Naive thymus-derived CD8-positive, alpha-beta T cell (primary cell): ENCODE measurements around the gene CKMT1A. TPM values are rescaled to one million over a fixed set of nuclear protein-coding genes. Genes with fewer than 3 reads are reported as not detected.
"Not testable (repeated sequence)": the region's sequence is repeated elsewhere in the genome, so short reads cannot be mapped to it uniquely, and the experiment has no call there.

Source experiments
- ATAC-seq, 2 donors: fragments of 150-1000 bp; cut with Tn5 transposase in 1 of 2; sonication (Bioruptor Pico), chemical (Tn5 transposase) in 1 of 2; 1 replicate in 1 of 2; 2 replicates in 1 of 2; pipeline ENCODE4 v1.10.0; 2021; ENCODE audit warnings: mild to moderate bottlenecking in 2 of 2, moderate library complexity in 2 of 2
- POLR2A ChIA-PET: fragments of 350-600 bp; sonication (Branson Sonifier 250); formaldehyde crosslinking; loops from one replicate; lab custom pipeline; 2021; ENCODE audit warnings: antibody characterized with exemption; lab: Charles Lee
- DNase-seq, 10 donors: peaks; one replicate each; pipeline versions ENCODE4 v3.0.0 to v3.0.0-alpha.2; 2020 to 2022
- H3K27ac Mint-ChIP-seq, 10 donors: one replicate each; pipeline ENCODE4 v1.8.0; 2020 to 2022; ENCODE audit warnings: mild to moderate bottlenecking in 10 of 10, mixed read lengths in 10 of 10, moderate library complexity in 4 of 10, inconsistent platforms in 1 of 10
- H3K27me3 Mint-ChIP-seq, 5 donors: one replicate each; pipeline ENCODE4 v1.8.0; 2021 to 2022; ENCODE audit warnings: mixed read lengths in 5 of 5
- H3K36me3 Mint-ChIP-seq, 3 donors: one replicate each; pipeline ENCODE4 v1.8.0; 2020 to 2022; ENCODE audit warnings: mixed read lengths in 3 of 3, mild to moderate bottlenecking in 2 of 3, inconsistent platforms in 1 of 3
- H3K4me1 Mint-ChIP-seq, 4 donors: one replicate each; pipeline ENCODE4 v1.8.0; 2021 to 2022; ENCODE audit warnings: mixed read lengths in 4 of 4
- H3K4me3 Mint-ChIP-seq, 10 donors: one replicate each; pipeline ENCODE4 v1.8.0; 2020 to 2022; ENCODE audit warnings: mild to moderate bottlenecking in 10 of 10, mixed read lengths in 10 of 10, moderate library complexity in 6 of 10, inconsistent platforms in 1 of 10
- H3K9me3 Mint-ChIP-seq, 9 donors: one replicate each; pipeline ENCODE4 v1.8.0; 2020 to 2022; ENCODE audit warnings: mixed read lengths in 9 of 9, mild to moderate bottlenecking in 3 of 9, inconsistent platforms in 1 of 9, moderate library complexity in 1 of 9
- polyA plus RNA-seq, 3 donors: library from polyadenylated mRNA; unstranded; fragments of 300-500 nt; fragmentation: Illumina TruSeq; gene quantifications; one replicate each; pipeline ENCODE4 v1.2.3, GENCODE V29; 2021
- total RNA-seq, 8 experiments: library from RNA in 2 of 8; stranded (reverse) in 2 of 8; gene quantifications; one replicate each; pipeline ENCODE4 v1.2.3 and lab custom pipeline; 2021 to 2026

The CKMT1A gene
- total and polyA plus RNA-seq, 5 experiments from 2014 or later = not detected

- H3K27me3 Mint-ChIP-seq, POLR2A ChIA-PET, H3K27ac Mint-ChIP-seq, H3K4me1 Mint-ChIP-seq, H3K4me3 Mint-ChIP-seq, ATAC-seq, DNase-seq, H3K36me3 Mint-ChIP-seq, H3K9me3 Mint-ChIP-seq: not testable (repeated sequence)
Observed at GRCh38 chr15:43710431-43711131, 16.9 kb downstream of the CKMT1A start.

GRCh38 chr15:43723151-43723550 is 29.5 kb downstream of the CKMT1A start:
- Mint-ChIP-seq H3K9me3 (no peaks in the 10 kb centered on the region), H3K4me3 (no peak overlapping the region), H3K27me3 (peaks cover 0 to 12% (median 2%) of the 10 kb centered on the region in 5 donors), H3K27ac (peak overlapping the region in 2 of 10 donors; percentile 13 to 45), H3K4me1 (no peaks in the 10 kb centered on the region), H3K36me3 (no peaks in the 10 kb centered on the region)
- POLR2A ChIA-PET = no interaction called here
- DNase-seq (no peak), ATAC-seq (no peak)

- POLR2A ChIA-PET, H3K27me3 Mint-ChIP-seq, H3K4me3 Mint-ChIP-seq, H3K36me3 Mint-ChIP-seq, H3K9me3 Mint-ChIP-seq, H3K27ac Mint-ChIP-seq, ATAC-seq, DNase-seq, H3K4me1 Mint-ChIP-seq: not testable (repeated sequence)
Observed at GRCh38 chr15:43726306-43726705, 32.6 kb downstream of the CKMT1A start.

GRCh38 chr15:43728053-43728725 is 34.5 kb downstream of the CKMT1A start:
- ATAC-seq, POLR2A ChIA-PET, H3K9me3 Mint-ChIP-seq, H3K4me3 Mint-ChIP-seq, H3K36me3 Mint-ChIP-seq, DNase-seq, H3K27me3 Mint-ChIP-seq, H3K4me1 Mint-ChIP-seq: not testable (repeated sequence)
- peak overlapping the region in 1 of 10 donors; percentile 34 for H3K27ac Mint-ChIP-seq

GRCh38 chr15:43735416-43735815 is 41.8 kb downstream of the CKMT1A start:
- DNase-seq (no peak), ATAC-seq (no peak)
- Mint-ChIP-seq H3K27ac (no peak overlapping the region), H3K27me3 (peaks cover 0 to 1% (median 0%) of the 10 kb centered on the region in 5 donors), H3K9me3 (no peaks in the 10 kb centered on the region), H3K4me1 (no peaks in the 10 kb centered on the region), H3K4me3 (no peak overlapping the region), H3K36me3 (no peaks in the 10 kb centered on the region)
- POLR2A ChIA-PET = no interaction called here

GRCh38 chr15:43746245-43746902 is 52.7 kb downstream of the CKMT1A start, which contains the start of gene PDIA3:
PDIA3 (plus strand) TSS chr15:43746438; CDS start chr15:43746540, 102 bp downstream.
- DNase-seq = peak; percentile 74 to 92 (median 83)
- POLR2A ChIA-PET = interaction anchor here (0.8 to 1.2 kb wide), 6 partner anchors 24 to 236 kb away, joined by 3 to 5 read pairs (median 3); partner anchors contain the start of genes HYPK, MFAP1 and SERINC4
- not testable (repeated sequence) for H3K36me3 Mint-ChIP-seq, H3K27me3 Mint-ChIP-seq, H3K9me3 Mint-ChIP-seq
- ATAC-seq = peak; percentile 72 to 79
- Mint-ChIP-seq H3K27ac (peak within 1 kb of the TSS; percentile 88 to 99 (median 97)), H3K4me3 (peak within 1 kb of the TSS; percentile 92 to 98 (median 94)), H3K4me1 (peaks cover 15 to 56% (median 38%) of the 10 kb centered on the region in 4 donors)

- H3K27ac Mint-ChIP-seq = peak overlapping the region; percentile 88 to 99 (median 97)
- H3K4me3 Mint-ChIP-seq = peak overlapping the region; percentile 92 to 98 (median 94)
- DNase-seq (peak in 3 of 10 donors; percentile 5 to 26 (median 6)), ATAC-seq (peak; percentile 30 to 37)
- H3K4me1 Mint-ChIP-seq = peaks cover 17 to 61% (median 44%) of the 10 kb centered on the region in 4 donors
- not testable (repeated sequence) for H3K36me3 Mint-ChIP-seq, H3K27me3 Mint-ChIP-seq, H3K9me3 Mint-ChIP-seq
- POLR2A ChIA-PET = interaction anchor here (0.8 to 1.2 kb wide), 3 partner anchors 23 to 78 kb away, joined by 3 read pairs; partner anchors contain the start of genes HYPK, MFAP1 and SERINC4
Observed at GRCh38 chr15:43746903-43747309, 53.2 kb downstream of the CKMT1A start.

- no peaks in the 10 kb centered on the region for H3K27me3 Mint-ChIP-seq
- peaks cover 25 to 76% (median 59%) of the 10 kb centered on the region in 4 donors for H3K4me1 Mint-ChIP-seq
- peak overlapping the region; percentile 92 to 98 (median 94) for H3K4me3 Mint-ChIP-seq
- peak overlapping the region; percentile 60 to 98 (median 92) for H3K27ac Mint-ChIP-seq
- DNase-seq = peak in 5 of 10 donors; percentile 22 to 65 (median 41)
- peaks cover 0 to 20% (median 2%) of the 10 kb centered on the region in 3 donors for H3K36me3 Mint-ChIP-seq
- no peaks in the 10 kb centered on the region for H3K9me3 Mint-ChIP-seq
- POLR2A ChIA-PET = interaction anchor here (1.2 kb wide), 1 partner anchor 42 kb away, joined by 5 read pairs; no protein-coding TSS in a partner anchor
- ATAC-seq = peak in 1 of 2 donors; percentile 30
Observed at GRCh38 chr15:43748376-43748775, 54.7 kb downstream of the CKMT1A start.

Other genes starting within 250 kb of the CKMT1A start
- gene TP53BP1, start 200.7 kb upstream of the CKMT1A start, total RNA-seq = 10 to 100 TPM; 34.9 to 37.7 TPM
- gene TP53BP1, start 200.7 kb upstream of the CKMT1A start, polyA plus RNA-seq = 1 to 10 TPM; 6.5 to 8.5 (median 7.8) TPM
- gene MAP1A, start 176.3 kb upstream of the CKMT1A start, total RNA-seq = under 1 TPM; 0.22 to 0.39 TPM
- under 1 TPM in 2 of 3 donors, not detected in 1; 0.05 to 0.26 TPM for gene MAP1A, start 176.3 kb upstream of the CKMT1A start, polyA plus RNA-seq
- 10 to 100 TPM; 46.9 to 49.8 TPM for gene PPIP5K1, start 103.7 kb upstream of the CKMT1A start, total RNA-seq
- 1 to 10 TPM; 3.3 to 7.0 (median 6.5) TPM for gene PPIP5K1, start 103.7 kb upstream of the CKMT1A start, polyA plus RNA-seq
- not detected for gene CKMT1B, start 99.8 kb upstream of the CKMT1A start, total RNA-seq
- not detected for gene CKMT1B, start 99.8 kb upstream of the CKMT1A start, polyA plus RNA-seq
- gene STRC, start 75.1 kb upstream of the CKMT1A start, total RNA-seq = 1 to 10 TPM; 4.2 to 5.4 TPM
- under 1 TPM in 1 of 3 donors, not detected in 2; 0.08 TPM for gene STRC, start 75.1 kb upstream of the CKMT1A start, polyA plus RNA-seq
- 1 to 10 TPM; 5.8 TPM for gene CATSPER2, start 45.0 kb upstream of the CKMT1A start, total RNA-seq
- gene CATSPER2, start 45.0 kb upstream of the CKMT1A start, polyA plus RNA-seq = 1 to 10 TPM in 2 of 3 donors, under 1 TPM in 1; 0.24 to 1.5 (median 1.3) TPM
- gene PDIA3, start 52.6 kb downstream of the CKMT1A start, total RNA-seq = 100 to 1,000 TPM; 147 to 150 TPM
- 100 to 1,000 TPM; 246 to 310 (median 268) TPM for gene PDIA3, start 52.6 kb downstream of the CKMT1A start, polyA plus RNA-seq
- 1 to 10 TPM; 4.0 to 4.4 TPM for gene ELL3, start 83.1 kb downstream of the CKMT1A start, total RNA-seq
- gene ELL3, start 83.1 kb downstream of the CKMT1A start, polyA plus RNA-seq = 1 to 10 TPM in 2 of 3 donors, under 1 TPM in 1; 0.73 to 2.1 (median 1.4) TPM
- gene SERF2, start 98.5 kb downstream of the CKMT1A start, total RNA-seq = 100 to 1,000 TPM; 549 to 584 TPM
- 1,000 to 10,000 TPM; 1,905 to 2,412 (median 2,207) TPM for gene SERF2, start 98.5 kb downstream of the CKMT1A start, polyA plus RNA-seq
- under 1 TPM; 0.23 to 0.27 TPM for gene SERINC4, start 106.4 kb downstream of the CKMT1A start, total RNA-seq
- 1 to 10 TPM; 2.1 to 4.2 (median 3.5) TPM for gene SERINC4, start 106.4 kb downstream of the CKMT1A start, polyA plus RNA-seq
- gene HYPK, start 106.7 kb downstream of the CKMT1A start, total RNA-seq = 10 to 100 TPM; 27.7 to 28.9 TPM
- 10 to 100 TPM in 2 of 3 donors, 1 to 10 TPM in 1; 7.7 to 14.1 (median 13.0) TPM for gene HYPK, start 106.7 kb downstream of the CKMT1A start, polyA plus RNA-seq
- gene MFAP1, start 130.8 kb downstream of the CKMT1A start, total RNA-seq = 10 to 100 TPM; 15.8 to 18.7 TPM
- 10 to 100 TPM in 2 of 3 donors, 1 to 10 TPM in 1; 5.2 to 18.0 (median 10.4) TPM for gene MFAP1, start 130.8 kb downstream of the CKMT1A start, polyA plus RNA-seq
- 10 to 100 TPM in 1 of 2 experiments, 1 to 10 TPM in 1; 8.6 to 12.3 TPM for gene WDR76, start 133.1 kb downstream of the CKMT1A start, total RNA-seq
- gene WDR76, start 133.1 kb downstream of the CKMT1A start, polyA plus RNA-seq = 1 to 10 TPM; 5.3 to 7.3 (median 5.6) TPM